ENCODE measurements around the gene PRSS33.

The PRSS33 gene

GRCh38 chr16:2742323-2743006, 44.9 kb downstream of the PRSS33 start:
- DNase-seq (ENCODE audit: low spot score) (no peak), FAIRE-seq (no peak)

- FAIRE-seq (no peak), DNase-seq (ENCODE audit: low spot score) (no peak)
Observed at GRCh38 chr16:2741168-2741567, 46.2 kb downstream of the PRSS33 start.

- no peak for DNase-seq (ENCODE audit: low spot score)
- no peak for FAIRE-seq
Observed at GRCh38 chr16:2740476-2740875, 46.9 kb downstream of the PRSS33 start.

GRCh38 chr16:2739625-2740430, 47.5 kb downstream of the PRSS33 start:
- no peak for FAIRE-seq
- DNase-seq (ENCODE audit: low spot score) = no peak

GRCh38 chr16:2738615-2739014, 48.7 kb downstream of the PRSS33 start:
- FAIRE-seq = no peak
- no peak for DNase-seq (ENCODE audit: low spot score)

- DNase-seq (ENCODE audit: low spot score) (no peak), FAIRE-seq (no peak)
Observed at GRCh38 chr16:2737895-2738418, 49.4 kb downstream of the PRSS33 start.

GRCh38 chr16:2737238-2737605, 50.1 kb downstream of the PRSS33 start:
- no peak for FAIRE-seq
- no peak for DNase-seq (ENCODE audit: low spot score)

- no peak for FAIRE-seq
- DNase-seq (ENCODE audit: low spot score) = no peak
Observed at GRCh38 chr16:2736476-2737237, 50.7 kb downstream of the PRSS33 start.

GRCh38 chr16:2734844-2735515, 52.4 kb downstream of the PRSS33 start:
- DNase-seq (ENCODE audit: low spot score) = no peak
- FAIRE-seq = no peak
